Activated CD8-positive, alpha-beta memory T cell treated with anti-CD3 and anti-CD28 coated beads for 1 hour (primary cell): ENCODE measurements around the gene GDAP2.
"Not testable (repeated sequence)": the region's sequence is repeated elsewhere in the genome, so short reads cannot be mapped to it uniquely, and the experiment has no call there.

Experiments used
- DNase-seq, 2 donors: peaks; one replicate each; pipeline ENCODE4 v3.0.0-alpha.2; 2020; ENCODE audit warnings: low read depth in 1 of 2; ENCODE audit errors: extremely low read depth in 1 of 2

GDAP2 gene

GRCh38 chr1:117904485-117904884 lies 24.9 kb downstream of the GDAP2 start:
- DNase-seq, result no peak

- DNase-seq, result no peak
These were observed 26.5 kb downstream of the GDAP2 start for GRCh38 chr1:117902944-117903343.

- no peak for DNase-seq
These were observed 29.6 kb downstream of the GDAP2 start for GRCh38 chr1:117899801-117900200.

- DNase-seq, result no peak
These were observed 31.9 kb downstream of the GDAP2 start for GRCh38 chr1:117897551-117897950.

- peak in 1 of 2 donors; percentile 20 for DNase-seq
These were observed 33.8 kb downstream of the GDAP2 start for GRCh38 chr1:117895482-117896114.

GRCh38 chr1:117894078-117894477 lies 35.3 kb downstream of the GDAP2 start:
- DNase-seq, result no peak

- no peak for DNase-seq
These were observed 36.9 kb downstream of the GDAP2 start for GRCh38 chr1:117892512-117892911.

DNA sequence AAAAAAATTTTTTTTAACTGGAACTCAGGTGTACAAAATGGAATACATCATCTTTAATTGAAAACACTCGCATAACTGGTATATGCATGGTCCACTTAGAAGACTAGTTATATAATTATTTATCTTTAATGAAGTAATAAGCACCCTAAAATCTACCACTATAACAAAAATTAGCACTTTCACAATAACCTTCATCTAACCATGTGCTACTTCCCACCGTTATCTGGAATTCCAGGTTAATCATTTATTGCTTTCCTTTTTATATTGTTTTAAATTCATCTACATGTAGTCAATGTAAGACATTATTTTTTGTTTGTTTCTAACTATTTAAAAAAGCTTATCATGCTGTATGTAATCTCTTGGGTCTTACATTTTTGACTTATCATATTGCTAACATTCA lies 39.0 kb downstream of the GDAP2 start:
- no peak for DNase-seq

DNA sequence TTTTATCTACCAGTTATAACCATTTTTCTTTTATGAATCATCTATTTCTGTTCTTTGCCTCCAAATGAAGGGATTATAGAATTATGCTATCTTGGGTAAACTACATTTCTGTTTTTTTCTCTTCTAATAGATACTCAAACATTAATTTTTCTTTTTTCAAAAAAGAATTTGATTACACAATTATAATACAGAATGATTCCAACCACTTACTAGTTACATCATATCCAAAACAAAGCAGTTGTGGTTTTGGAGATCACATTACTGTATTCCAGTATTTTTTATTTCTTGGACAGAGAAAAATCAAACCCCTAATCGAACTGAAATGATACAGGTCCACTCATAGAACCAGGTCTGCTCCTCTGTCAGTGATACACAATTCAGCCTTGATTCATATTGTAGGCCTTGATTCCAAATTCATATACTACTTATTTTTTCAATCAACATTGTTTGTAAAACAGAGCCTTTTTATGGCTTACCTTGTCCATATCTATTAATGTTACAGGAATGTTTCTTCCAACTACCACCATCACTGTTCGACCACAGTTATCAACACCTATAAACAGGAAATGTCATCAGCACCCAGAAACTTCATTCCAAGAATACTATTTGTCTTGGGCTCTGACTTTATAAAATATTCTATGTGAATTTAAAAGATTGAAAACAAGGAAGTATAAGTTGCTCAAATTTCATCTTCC lies 43.2 kb downstream of the GDAP2 start:
- DNase-seq, result no peak

GRCh38 chr1:117883616-117884015 lies 45.8 kb downstream of the GDAP2 start:
- no peak for DNase-seq

- no peak for DNase-seq
These were observed 50.1 kb downstream of the GDAP2 start for GRCh38 chr1:117879284-117879683.

DNA sequence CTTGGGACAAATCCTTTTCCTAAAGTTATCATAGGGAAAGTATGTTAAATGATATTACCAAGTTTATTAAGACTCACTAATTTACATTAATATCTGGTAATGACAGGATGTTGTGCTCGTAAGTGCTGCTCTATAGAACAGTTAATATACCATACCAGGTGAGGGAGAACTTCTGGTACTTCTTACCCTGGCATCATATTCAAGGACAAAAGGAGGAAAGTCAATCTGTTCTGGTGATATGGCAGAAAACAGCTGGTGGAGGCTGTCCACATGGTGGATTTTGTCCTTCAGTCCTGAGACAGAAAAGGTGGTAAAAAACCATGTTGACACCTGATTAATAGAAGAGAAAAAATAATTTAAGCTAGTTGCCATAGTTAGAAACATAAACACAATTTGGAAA lies 51.6 kb downstream of the GDAP2 start:
- DNase-seq, result no peak

DNA sequence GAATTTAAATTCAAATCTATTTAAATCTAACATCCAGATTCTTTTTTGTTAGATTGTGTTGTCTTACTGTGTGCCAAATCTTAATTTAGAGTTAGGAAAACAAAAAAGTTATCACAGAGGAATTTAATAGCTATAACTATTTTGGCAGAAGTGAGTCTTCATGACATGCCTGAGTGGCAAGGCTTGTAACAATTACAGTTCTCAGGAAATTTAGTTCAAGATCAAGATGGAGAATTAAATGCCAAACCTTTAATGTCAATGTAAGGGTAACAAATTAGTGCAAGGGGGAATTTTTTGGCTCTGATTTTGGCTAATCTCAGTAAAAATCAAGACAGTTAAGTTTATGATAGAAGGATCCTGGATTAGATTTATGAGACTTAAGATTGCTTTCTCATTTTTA lies 58.4 kb downstream of the GDAP2 start:
- DNase-seq, result no peak

GRCh38 chr1:117861694-117862093 lies 67.7 kb downstream of the GDAP2 start:
- DNase-seq, result no peak

- no peak for DNase-seq
These were observed 68.4 kb downstream of the GDAP2 start for GRCh38 chr1:117860896-117861610.

GRCh38 chr1:117859901-117860300 lies 69.5 kb downstream of the GDAP2 start:
- DNase-seq, result no peak

- DNase-seq, result no peak
These were observed 72.0 kb downstream of the GDAP2 start for GRCh38 chr1:117857418-117857817.

- DNase-seq, result no peak
These were observed 76.4 kb downstream of the GDAP2 start for GRCh38 chr1:117852853-117853553.

- no peak for DNase-seq
These were observed 77.7 kb downstream of the GDAP2 start for GRCh38 chr1:117851687-117852086.

GRCh38 chr1:117846674-117847425 lies 82.6 kb downstream of the GDAP2 start:
- DNase-seq, result no peak

DNA sequence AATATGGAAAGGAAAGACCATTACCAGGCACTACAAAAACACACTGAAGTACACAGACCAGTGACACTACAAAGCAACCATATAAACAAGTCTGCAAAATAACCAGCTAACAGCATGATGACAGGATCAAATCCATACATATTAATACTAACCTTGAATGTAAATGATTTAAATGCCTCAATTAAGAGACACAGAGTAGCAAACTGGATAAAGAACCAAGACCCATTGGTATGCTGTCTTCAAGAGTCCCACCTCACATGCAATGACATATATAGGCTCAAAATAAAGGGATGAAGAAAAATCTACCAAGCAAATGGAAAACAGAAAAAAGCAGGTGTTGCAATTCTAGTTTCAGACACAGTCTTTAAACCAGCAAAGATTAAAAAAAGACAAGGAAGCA lies 84.9 kb downstream of the GDAP2 start:
- DNase-seq, result not testable (repeated sequence)
